GM21390 (cell line): Measurements from ENCODE around the gene MOB2.

ENCODE experiments used
- ATAC-seq: cut with Tn5 transposase; IDR thresholded peaks from one replicate; pipeline ENCODE4 v1.9.1; 2021; ENCODE audit not compliant: unreplicated experiment

Gene MOB2

DNA sequence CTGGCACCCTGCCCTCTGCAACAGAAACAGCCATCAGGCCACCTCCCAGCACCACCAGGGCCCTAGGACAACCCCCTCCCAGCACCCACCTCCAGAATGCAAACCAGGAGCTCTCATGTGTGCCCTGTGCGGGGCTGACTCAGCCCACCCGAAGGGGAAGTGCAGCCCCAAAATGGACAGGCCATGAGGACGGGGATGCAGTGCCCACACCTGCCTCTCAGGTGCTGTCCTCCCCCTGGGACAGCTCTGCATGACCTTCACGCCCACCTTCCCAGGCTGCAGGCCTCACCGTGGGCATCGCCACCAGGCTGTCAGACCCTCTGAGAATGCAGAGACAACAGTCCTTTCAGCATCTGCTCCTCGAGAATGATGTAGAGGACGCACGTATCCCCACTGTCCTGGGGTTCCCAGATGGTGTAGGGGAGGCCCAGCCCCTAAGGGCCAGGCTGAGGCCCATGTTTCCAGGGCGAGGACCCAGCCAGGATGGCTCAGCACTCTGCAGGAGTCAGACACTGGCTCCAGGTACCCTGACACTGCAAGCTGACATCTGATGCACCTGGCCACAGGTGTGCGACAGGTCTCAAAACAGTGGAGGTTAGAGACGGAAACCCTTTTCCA lies 13.5 kb downstream of the MOB2 start:
- no peak for ATAC-seq

DNA sequence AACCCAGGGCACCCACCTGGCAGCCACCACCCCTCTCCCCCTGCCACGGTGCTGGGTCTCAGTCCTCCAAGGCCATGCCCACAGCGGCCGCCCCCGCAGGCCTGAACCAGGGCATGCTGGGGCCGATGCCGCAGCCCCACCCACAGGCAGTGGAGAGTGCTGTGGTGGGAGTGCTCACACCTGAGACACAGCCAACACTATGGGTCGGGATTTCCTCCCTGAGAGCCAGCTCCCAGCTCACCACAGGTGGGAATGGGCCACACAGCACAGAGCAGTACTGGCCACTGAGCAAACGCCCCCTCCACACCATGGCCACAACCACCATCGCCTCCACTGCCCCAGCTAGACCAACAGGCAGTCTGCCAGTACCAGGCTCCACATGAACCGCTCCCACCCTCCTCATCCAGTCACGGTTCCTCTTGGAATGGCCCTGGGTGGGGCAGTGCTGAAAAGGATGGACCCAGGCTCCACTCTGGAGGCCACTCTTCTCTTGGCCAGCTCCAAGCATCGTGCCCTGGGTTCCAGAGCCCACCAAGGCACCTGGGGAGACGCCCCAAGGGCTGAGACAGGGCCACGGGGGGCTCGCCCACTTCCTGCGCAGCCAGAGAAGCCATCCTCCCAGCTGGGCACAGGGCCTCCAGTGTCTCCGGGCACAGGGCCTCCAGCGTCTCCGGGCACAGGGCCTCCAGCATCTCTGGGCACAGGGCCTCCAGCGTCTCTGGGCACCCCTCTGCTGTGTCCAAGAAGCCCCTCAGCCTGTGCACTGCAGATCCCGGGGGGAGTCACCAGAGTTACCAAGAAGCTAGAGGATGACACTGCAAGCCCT lies 14.2 kb downstream of the MOB2 start:
- ATAC-seq = no peak

- ATAC-seq = no peak
Observed at GRCh38 chr11:1471736-1472135, 14.8 kb downstream of the MOB2 start.

GRCh38 chr11:1470681-1471611 lies 15.6 kb downstream of the MOB2 start:
- ATAC-seq = no peak

DNA sequence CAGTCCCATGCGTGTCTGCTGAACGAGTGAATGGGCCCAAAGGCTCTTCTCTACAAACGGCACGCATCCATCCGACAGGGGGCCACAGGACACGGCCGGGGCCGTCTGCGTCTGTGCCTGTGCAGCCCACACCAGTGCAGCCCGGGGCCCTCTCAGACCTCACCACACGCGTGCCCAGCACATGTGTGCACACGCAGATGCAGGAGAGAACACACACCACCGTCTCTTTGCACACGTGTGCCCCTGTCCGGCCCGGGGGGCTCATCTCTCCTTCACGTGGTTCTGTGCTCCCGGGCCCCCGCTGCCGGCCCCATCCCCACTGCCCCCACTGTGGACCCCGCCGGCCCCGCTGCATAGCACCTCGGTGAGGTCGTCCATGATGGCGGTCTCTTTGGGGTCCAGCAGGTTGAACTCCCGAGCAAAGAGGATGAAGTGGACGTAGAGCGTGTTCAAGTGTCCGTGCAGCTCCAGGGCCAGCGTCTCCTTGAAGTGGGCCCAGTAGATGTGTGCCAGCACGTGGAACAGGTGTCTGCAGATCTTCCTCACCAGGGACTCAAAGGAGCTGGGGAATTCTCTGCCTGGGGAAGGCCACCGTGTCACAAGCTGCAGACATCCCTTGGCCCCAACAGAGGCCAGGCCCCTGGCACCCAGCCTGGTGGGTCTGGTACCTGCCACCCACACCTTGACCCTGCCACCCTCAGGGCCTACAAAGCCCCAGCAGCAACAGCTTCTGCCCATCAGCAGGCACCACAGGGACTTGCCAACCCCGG lies 16.5 kb downstream of the MOB2 start:
- no peak for ATAC-seq

- no peak for ATAC-seq
Observed at GRCh38 chr11:1469287-1469910, 17.2 kb downstream of the MOB2 start.

- no peak for ATAC-seq
Observed at GRCh38 chr11:1468473-1469066, 18.0 kb downstream of the MOB2 start.

DNA sequence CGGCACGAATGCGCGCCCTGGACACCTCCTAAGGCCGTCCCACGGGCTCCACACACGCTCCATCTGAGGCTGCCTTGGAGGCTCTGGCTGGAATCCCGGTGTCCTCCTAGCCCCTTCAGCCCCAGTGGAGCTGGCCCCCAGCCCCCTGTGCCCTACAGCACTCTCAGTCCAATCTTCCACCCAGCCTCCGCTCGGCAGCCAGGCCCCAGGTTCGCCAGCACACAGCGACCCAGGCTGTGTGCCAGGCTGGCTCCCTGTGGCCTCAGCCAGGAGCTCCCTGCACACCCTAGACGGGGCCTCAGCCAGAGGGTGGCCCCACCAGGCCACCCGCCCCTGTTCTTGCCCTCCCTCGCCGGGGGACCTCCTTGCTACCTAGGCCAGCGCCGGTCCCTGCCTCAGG lies 18.6 kb downstream of the MOB2 start:
- no peak for ATAC-seq

DNA sequence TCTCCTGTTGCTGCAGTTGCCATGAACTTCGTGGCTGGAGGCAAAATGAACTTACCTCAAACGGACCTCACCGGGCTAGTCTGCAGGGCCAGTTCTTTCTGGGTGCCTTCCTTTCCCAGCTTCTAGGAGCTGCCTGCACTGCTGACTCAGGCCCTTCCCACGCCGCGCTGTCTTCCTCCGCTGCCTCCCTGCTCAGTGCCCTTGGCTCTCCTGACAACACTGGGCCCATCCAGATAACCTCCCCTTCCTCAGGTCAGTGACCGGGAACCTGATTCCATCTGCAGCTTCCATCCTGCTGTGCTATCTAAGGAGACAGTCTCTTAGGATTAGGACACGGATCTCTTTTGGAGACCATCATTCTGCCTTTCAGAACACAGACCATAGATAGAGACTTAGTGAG lies 19.3 kb downstream of the MOB2 start:
- ATAC-seq = no peak

- no peak for ATAC-seq
Observed at GRCh38 chr11:1466784-1467183, 19.8 kb downstream of the MOB2 start.

DNA sequence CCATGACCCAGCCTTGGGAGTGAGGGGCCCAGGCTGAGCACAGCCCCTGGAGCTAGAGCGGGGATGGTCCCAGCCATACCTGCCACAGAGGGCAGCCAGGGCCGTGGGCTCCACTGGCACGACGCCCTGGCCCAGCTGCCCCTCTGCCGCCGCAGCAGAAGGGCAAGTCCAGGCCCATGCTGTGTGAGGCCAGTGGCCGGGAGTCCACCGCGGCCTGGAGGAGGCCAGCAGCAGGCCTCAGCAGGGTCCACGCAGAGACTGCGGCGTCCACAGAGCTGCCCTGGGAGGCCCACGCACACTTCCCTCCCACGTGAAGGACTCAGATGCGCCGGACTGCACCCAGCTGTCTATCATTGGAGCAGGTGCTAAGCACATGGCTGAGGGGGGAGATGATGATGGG lies 23.5 kb downstream of the MOB2 start:
- ATAC-seq = no peak

- no peak for ATAC-seq
Observed at GRCh38 chr11:1462698-1462975, 23.9 kb downstream of the MOB2 start.

DNA sequence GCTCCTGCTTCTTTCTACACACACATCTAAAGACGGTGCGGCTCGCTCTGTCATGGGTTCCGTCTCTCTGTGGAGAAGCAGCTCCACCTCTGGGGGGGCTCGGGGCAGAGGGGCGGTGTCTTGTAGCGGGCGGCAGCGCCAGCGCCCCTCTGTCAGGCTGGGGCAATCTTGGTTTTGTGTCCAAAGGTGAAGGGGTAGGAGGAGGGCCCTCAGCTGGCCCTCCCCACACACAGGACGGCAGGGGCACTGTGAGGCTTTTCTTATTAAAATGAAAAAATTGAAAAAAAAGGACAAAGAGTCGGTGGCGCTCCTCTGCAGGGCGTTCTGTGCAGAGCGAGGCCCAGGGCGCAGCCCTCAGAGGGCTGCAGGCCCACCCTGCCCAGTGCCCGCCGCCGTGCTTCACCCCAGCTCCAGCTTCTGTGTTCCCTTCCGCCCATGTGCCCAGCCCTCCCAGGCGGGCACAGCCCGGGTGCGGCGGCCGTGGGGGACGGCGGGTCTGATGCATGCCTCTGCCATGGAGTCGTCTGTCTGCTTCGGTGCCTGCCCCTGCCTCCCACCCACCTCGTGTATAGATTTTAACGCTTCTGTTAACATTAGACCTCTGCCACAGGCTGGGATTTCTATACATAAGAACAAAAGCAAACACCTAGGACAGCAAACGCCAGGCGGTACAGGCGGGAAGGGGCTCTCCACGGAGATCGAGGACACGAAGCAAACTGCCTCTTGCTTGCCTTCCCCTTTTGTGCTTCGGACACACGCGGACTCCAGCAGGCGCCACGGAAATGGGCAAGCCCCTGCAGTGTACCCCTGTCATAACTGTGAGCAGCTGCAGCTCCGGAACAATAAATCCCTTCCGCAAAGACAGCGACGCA lies 24.5 kb downstream of the MOB2 start:
- no peak for ATAC-seq

GRCh38 chr11:1460986-1461825 lies 25.4 kb downstream of the MOB2 start:
- no peak for ATAC-seq

DNA sequence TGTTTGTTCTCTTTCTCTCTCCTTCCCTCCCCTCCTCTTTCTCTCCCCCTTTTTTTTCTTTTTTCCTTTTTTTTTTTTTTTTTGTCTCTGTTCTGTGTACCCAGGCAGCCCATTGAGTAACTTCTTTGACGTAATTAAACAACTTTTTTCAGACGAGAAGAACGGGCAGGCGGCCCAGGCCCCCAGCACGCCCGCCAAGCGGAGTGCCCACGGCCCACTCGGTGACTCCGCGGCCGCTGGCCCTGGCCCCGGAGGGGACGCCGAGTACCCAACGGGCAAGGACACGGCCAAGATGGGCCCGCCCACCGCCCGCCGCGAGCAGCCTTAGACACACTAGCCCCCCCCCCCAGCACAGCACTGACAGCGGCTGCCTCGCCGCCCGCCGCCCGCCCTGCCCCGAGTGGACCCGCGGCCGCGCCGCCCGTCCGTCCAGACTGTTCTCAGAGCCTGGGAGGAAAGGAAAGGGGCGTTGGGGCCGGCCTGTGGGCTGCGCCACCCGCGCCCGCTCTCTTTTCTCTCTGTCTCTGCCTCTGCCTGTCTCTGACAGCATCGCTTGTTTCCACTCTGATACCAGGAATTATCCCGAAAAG lies 26.1 kb downstream of the MOB2 start:
- ATAC-seq = no peak

- ATAC-seq = no peak
Observed at GRCh38 chr11:1459764-1460395, 26.7 kb downstream of the MOB2 start.

- no peak for ATAC-seq
Observed at GRCh38 chr11:1459219-1459575, 27.4 kb downstream of the MOB2 start.
